G401.6 (cell line): ENCODE results near the gene EIF5A.

Experiments used
- FAIRE-seq: peaks from 2 replicates; lab custom pipeline; 2012; peaks lifted over from hg19 to GRCh38; lab: Jason Lieb, UNC

Gene EIF5A

GRCh38 chr17:7313890-7314718, 6.7 kb downstream of the EIF5A start:
- no peak for FAIRE-seq

- peak; percentile 65 for FAIRE-seq
These were observed 7.5 kb downstream of the EIF5A start, which contains the start of gene GPS2 for GRCh38 chr17:7314719-7315569. Gene GPS2, minus strand, starts transcription at chr17:7315360. Its CDS starts 308 bp downstream, at chr17:7315052.

DNA sequence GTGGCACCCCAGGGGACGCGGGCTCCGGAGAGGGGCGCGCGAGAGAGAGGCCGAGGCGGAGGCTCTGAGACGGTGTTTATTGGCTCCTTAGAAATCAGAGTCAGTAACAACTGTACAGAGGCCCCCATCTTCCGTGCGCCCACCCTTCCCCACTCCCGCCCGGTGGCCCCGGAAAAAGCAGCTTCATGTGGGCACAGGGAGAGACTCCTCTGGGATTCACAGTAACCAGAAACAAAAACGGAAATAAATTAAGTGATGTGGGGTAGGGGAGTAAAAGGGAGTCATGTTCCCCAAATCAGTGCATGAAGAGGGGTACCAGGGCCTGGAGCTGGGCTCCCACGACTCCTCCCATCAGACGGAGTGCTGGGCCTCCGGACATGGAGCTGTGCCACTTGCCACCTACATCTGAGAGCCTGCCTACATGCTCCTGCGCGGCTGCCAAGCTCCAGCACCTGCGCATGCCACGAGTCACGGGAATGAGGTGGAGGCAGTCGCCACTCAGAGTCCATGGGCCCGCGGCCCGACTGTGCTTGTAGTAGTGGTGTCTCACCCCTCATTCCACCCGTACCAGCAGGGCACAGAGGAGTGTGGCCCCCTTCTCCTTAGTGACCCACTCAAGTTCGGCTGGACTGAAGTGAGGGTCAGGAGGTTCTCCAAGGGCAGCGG, 8.3 kb downstream of the EIF5A start:
- FAIRE-seq: no peak

DNA sequence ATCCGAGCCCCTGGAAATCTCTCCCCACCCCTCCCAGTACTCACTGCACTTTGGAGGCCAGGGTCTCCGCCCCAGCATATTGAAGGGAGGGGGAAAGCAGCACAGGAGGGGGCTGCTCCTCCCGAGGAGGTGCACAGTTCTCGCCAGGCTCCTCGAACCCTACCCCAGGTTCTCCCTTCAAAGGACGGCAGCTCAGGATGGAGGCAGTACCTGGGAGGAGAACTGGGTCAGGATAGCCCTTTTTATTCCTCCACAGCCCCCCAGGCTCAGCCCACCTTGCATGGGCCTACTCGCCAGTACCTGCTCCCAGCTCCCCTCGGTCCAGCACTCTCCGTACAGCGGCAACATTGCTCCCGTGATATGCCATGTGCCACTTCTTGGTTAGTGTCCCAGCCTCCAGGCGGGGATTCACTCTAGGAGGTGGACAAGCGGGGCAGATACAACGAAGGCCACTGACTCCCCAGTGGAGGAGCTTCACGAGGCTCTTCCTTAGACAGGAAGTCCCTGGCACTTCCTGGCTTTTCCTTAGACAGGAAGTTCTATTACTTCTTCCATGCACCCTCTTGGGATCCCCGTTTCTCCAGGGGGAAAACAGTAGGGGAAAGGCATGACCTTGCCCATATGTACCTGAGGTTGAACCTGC, 9.9 kb downstream of the EIF5A start:
- FAIRE-seq: no peak

DNA sequence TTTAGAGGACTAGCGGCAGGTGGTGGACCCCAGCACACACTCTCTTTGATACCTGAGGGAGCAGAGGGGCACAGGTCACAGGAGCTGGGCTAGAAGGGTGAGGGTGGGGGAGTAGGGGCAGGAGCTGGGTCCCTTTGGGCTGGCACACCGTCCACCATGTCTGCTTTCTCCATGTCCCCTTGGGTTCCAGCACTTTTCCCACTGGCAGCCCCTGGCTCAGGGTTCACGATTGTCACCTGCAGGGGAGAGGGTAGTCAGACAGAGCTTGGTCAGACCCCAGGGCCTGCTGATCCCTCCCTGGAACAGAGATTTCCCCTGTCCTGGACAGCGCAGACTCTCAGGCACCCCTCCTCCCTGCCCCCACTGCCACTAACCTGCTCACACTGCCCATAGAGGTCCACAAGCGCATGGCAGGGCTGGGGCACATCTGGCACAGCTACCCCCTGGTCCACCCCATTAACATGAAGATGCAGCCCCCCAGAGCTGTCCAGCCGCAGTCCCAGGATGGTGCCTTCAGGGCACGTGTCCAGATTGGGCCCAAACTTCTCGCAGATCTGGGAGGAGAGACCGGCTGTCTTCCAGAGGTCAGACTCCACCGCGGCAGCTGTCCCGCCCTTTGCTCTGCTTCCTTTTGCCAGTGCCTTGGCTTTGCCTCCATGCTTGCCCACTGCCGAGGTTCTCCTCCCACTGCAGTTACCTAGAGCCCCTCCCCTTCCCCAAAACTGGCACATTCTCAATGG, 10.9 kb downstream of the EIF5A start:
- no peak for FAIRE-seq

DNA sequence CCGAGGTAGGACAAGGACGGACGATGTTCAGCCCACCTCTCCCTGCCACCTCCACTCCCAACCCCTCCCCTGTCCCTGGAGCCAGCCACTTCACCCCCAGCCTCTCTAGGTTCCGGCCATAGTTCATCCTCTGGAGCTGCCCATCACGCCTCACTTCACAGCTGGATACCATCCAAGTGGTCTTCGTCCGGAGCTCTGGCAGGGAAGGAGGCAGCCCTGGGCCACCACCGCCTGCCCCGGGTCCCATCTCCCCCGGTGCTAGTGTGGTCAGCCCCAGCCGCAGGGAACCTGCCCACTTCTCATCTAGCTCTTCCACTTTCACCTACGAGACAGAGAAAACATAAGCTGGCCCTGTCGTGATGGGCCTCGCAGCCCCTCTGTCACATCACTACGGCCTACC, 14.0 kb downstream of the EIF5A start:
- FAIRE-seq: no peak

DNA sequence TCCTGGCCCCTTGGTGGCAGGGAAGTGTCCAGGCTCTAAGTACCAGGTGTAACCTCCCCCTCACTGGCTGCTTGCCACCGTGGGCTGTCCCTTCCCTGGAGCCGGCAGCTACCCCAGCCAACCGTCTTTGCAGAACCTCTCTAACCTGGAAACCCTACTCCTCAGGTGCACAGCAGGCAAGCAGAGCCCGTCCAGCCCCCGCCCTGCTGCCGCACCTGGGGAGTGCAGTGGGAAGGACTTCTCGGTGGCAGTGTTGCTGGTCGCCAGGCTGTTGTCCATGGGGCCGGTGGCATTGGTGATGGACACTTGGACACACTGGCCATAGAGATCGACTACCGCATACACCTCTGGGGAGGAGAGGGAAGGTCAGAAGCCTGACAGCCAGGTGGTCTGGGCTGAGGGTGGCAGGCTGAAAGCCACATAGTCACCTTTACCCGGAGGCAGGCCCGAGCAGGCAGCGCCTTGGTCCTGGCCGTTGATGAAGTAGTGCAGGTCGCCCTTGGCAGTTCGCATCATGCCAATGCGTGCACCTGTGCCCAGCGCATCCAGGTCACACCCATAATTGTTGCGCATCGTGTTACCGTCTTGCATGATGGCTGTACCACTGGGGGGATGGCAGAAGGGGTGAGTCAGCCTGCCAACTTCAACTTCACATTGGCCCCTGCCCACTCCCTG, 15.2 kb downstream of the EIF5A start:
- FAIRE-seq: no peak

- FAIRE-seq: no peak
These were observed 16.5 kb downstream of the EIF5A start for GRCh38 chr17:7323731-7324437.

GRCh38 chr17:7324438-7324779, 17.0 kb downstream of the EIF5A start:
- no peak for FAIRE-seq

- no peak for FAIRE-seq
These were observed 17.7 kb downstream of the EIF5A start for GRCh38 chr17:7325031-7325528.

DNA sequence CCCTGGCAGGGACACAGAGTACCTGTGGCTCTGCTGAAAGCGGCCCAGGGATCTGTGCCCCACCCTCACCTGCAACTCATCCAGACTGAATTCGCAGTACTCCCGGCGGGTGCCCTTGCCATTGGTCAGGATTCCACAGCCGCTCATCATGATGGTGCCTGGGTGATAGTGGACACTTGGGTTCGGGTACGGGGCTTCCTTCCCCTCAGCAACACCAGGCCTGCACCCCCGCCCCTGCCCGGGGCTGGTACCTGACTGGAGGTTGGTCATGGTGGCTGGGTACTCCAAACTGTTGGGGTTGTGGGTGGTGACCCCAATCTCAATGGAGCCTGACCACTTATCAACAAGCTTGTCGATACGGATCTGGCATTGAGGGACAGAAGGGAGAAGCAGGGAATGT, 18.8 kb downstream of the EIF5A start:
- FAIRE-seq: no peak

DNA sequence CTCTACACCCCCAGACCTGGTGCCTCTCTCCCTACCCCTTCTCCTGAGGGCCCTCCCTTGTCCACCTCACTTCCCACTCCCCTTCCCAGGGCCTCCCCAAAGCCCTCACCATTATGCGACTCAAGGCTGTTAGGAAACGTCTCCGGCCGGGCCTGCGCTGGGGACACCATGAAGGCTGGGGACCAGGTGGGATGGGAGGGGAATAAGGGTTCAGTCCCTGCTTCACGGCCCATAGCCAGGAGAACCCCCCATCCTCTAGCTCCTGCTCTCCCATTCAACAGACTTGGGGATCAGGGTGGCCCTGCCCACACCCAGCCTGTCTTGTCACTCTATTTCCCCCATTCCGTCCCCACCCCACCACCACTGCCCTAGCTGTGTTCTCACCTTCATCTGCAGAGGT, 19.6 kb downstream of the EIF5A start:
- FAIRE-seq: no peak

DNA sequence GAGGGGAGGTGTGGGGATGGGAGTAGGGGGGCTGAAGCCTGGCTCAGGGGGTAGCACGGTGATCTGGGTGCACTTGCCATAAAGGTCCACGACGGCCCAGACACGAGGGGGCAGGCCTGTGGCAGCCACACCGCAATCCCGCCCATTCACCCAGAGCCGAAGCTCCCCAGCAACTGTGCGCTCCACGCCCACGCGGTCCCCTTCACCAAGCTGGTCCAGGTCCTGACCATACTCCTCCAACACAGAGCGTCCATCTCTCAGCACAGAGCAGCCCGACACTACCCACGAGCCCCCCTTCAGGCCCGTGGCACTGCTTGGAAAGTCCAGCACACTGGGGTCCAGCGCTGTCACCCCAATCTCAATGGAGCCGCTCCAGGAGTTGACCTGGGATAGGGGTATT, 20.1 kb downstream of the EIF5A start:
- no peak for FAIRE-seq

- FAIRE-seq: no peak
These were observed 20.6 kb downstream of the EIF5A start for GRCh38 chr17:7328009-7328408.

DNA sequence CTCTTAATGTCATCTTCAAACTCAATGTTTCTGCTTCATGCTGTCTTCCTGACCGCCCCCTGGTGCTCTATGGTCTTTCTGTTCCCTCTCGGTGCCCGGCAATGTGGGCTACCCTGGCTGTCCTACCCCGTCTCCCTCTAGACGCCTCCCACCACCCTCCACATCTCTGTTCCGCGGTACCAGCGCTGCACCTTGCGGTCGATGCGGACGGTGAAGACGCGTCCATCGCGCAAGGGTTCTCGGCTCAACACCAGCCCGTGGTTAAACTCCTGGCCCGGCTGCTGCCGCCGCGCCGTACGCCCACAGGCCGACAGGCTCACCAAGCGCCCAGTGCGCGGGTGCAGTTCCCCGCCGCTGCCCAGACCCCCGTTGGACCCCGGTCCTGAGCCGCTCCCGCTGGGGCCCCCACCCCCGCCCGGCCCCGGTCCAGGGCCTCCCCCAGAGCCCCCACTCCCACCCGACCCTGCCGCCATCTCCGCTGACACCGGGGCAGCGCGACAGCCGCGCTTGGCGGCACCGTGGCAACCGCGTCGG, 21.5 kb downstream of the EIF5A start, which contains the start of gene NEURL4:
Gene NEURL4 (minus strand): TSS at position 496 of the 534 bp plus-strand sequence. CDS start 23 bp downstream, at position 473.
- FAIRE-seq: no peak

DNA sequence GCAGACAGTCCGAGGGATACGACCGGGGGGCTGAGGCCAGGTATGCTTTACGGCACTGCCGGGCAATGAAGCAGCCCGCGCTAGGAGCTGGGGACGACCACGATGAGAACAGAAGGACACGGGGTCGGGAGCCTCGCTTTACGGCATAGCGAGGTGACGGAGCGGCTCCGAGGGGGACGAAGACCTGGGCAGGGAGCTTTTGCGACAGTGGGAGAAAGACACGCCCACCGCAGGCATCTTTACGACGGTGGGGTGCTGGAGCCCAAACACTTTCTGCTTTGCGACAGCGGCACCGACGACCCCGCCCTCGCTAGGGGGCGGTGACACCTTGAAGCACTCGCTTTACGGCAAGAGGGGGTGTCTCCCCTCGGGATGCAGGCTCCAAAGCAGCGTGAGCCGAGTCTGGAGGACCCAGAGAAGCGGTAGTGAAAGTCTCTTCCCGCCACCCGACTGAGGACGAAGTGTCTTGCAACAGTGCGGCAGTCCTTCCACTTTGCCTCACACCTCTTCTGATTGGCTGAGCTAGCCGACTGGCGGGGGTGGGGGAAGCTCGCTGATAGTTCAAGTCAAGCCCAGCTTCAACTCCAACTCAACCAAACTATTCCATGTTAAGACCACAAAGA, 22.1 kb downstream of the EIF5A start:
- FAIRE-seq: peak; percentile 99

GRCh38 chr17:7329997-7330637, 22.7 kb downstream of the EIF5A start:
- no peak for FAIRE-seq

GRCh38 chr17:7330638-7331015, 23.2 kb downstream of the EIF5A start:
- FAIRE-seq: no peak

DNA sequence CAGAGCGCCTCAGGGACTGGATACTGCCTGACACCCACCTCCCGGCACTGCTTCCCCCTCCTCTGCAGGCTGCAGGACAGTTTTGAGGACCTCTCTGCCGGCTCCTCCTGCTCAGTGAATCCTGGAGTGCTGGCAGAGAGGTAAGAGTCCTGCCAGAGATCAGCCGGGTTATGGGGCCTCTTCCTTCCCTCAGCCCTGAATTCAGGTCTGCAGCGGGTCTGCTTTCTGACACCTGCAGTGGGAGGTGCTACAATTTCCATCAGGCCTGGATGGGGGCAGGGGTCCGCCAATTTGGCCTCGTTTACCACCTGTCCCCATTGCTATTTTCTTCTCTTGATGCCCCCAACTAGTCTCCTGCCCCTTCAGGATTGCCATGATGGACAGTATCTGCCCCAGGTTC, 24.7 kb downstream of the EIF5A start:
- no peak for FAIRE-seq
